GM12875 (cell line): ENCODE results near the gene CIPC.

Experiments
- H3K4me3 ChIP-seq: one replicate; pipeline ENCODE4 v1.5.1; 2011; ENCODE audit warnings: low read depth, low read length, control low read depth
- CTCF ChIP-seq: IDR thresholded peaks from 2 replicates; pipeline ENCODE4 v1.5.1; 2011; ENCODE audit warnings: low read depth, mild to moderate bottlenecking, control low read depth, inconsistent platforms, low read length, moderate library complexity, borderline replicate concordance; ENCODE audit not compliant: insufficient read depth

CIPC gene

GRCh38 chr14:77143071-77143470, 45.0 kb downstream of the CIPC start:
- no peak for TF ChIP-seq CTCF
- H3K4me3 ChIP-seq = no peak overlapping the region

- no peak overlapping the region for H3K4me3 ChIP-seq
- TF ChIP-seq CTCF = no peak
These were observed 46.5 kb downstream of the CIPC start for GRCh38 chr14:77144412-77145115.

- TF ChIP-seq CTCF = no peak
These were observed 48.1 kb downstream of the CIPC start for GRCh38 chr14:77145975-77146740.

GRCh38 chr14:77148510-77149231, 50.6 kb downstream of the CIPC start:
- H3K4me3 ChIP-seq = no peak overlapping the region

More at GRCh38 chr14:77145975-77146740, 48.1 kb downstream of the CIPC start:
- H3K4me3 ChIP-seq = no peak overlapping the region

GRCh38 chr14:77151245-77151644, 53.2 kb downstream of the CIPC start:
- no peak overlapping the region for H3K4me3 ChIP-seq
- TF ChIP-seq CTCF = peak; percentile 69

More at GRCh38 chr14:77148510-77149231, 50.6 kb downstream of the CIPC start:
- TF ChIP-seq CTCF = no peak

- no peak for TF ChIP-seq CTCF
- H3K4me3 ChIP-seq = no peak overlapping the region
These were observed 54.0 kb downstream of the CIPC start for GRCh38 chr14:77151918-77152588.
